SU-DHL-6 (cell line): ENCODE data around the gene MESD.

Source experiments
- H2AFZ ChIP-seq: fragments of 200-600 bp; sonication (generic); 2 replicates; pipeline ENCODE4 v1.6.1; 2014; ENCODE audit warnings: low read depth, mild to moderate bottlenecking, moderate library complexity, mixed read lengths, antibody characterized with exemption, low read length; ENCODE audit not compliant: severe bottlenecking
- H3F3A ChIP-seq: fragments of 200-600 bp; shearing (Covaris generic); 2 replicates; pipeline ENCODE4 v1.6.0; 2016; ENCODE audit warnings: antibody characterized with exemption, mild to moderate bottlenecking; ENCODE audit not compliant: insufficient read depth
- H3K27ac ChIP-seq: fragments of 200-600 bp; sonication (generic); 2 replicates; pipeline ENCODE4 v1.5.1; 2016; ENCODE audit warnings: low read depth, mild to moderate bottlenecking, low read length, moderate library complexity, mixed read lengths
- H3K27me3 ChIP-seq: fragments of 200-600 bp; sonication (generic), shearing (Covaris generic); 2 replicates; pipeline ENCODE4 v1.6.0; 2014; ENCODE audit warnings: mild to moderate bottlenecking, low read length
- H3K36me3 ChIP-seq: fragments of 200-600 bp; sonication (generic); 2 replicates; pipeline ENCODE4 v1.6.1; 2014; ENCODE audit warnings: mild to moderate bottlenecking, low read length, mixed read lengths
- H3K4me2 ChIP-seq: fragments of 300-600, 200-600 bp; shearing (Covaris generic), sonication (generic); 2 replicates; pipeline ENCODE4 v1.6.0; 2014; ENCODE audit warnings: low read length, low read depth, mild to moderate bottlenecking; ENCODE audit not compliant: poor library complexity, severe bottlenecking
- H3K4me3 ChIP-seq: fragments of 200-600 bp; sonication (generic); 2 replicates; pipeline ENCODE4 v1.5.1; 2014; ENCODE audit warnings: antibody characterized with exemption, low read length, mild to moderate bottlenecking, mixed read lengths; ENCODE audit not compliant: insufficient read depth, poor library complexity, severe bottlenecking
- H3K79me2 ChIP-seq: fragments of 200-600 bp; sonication (generic); 2 replicates; pipeline ENCODE4 v1.6.1; 2014; ENCODE audit warnings: mild to moderate bottlenecking, low read length, moderate library complexity; ENCODE audit not compliant: insufficient read depth
- H3K9ac ChIP-seq: fragments of 200-600 bp; sonication (generic); 2 replicates; pipeline ENCODE4 v1.7.0; 2014; ENCODE audit warnings: mild to moderate bottlenecking, low read length
- H3K9me2 ChIP-seq: fragments of 200-600 bp; sonication (generic); replicated peaks from 2 replicates; pipeline ENCODE4 v1.6.1; 2014; ENCODE audit warnings: low read length; ENCODE audit not compliant: insufficient read depth
- H3K9me3 ChIP-seq: fragments of 200-600 bp; sonication (generic); 2 replicates; pipeline ENCODE4 v1.6.1; 2014; ENCODE audit warnings: low read length, mixed read lengths; ENCODE audit not compliant: insufficient read depth
- H4K20me1 ChIP-seq: fragments of 200-600 bp; sonication (generic); 2 replicates; pipeline ENCODE4 v1.6.1; 2014; ENCODE audit warnings: low read depth, mild to moderate bottlenecking, antibody characterized with exemption, low read length, moderate library complexity, mixed read lengths
- CTCF ChIP-seq: fragments of 200-600 bp; sonication (generic); IDR thresholded peaks from one replicate; pipeline ENCODE4 v1.5.1; 2017; ENCODE audit warnings: antibody characterized with exemption, mild to moderate bottlenecking, low read length, moderate library complexity; ENCODE audit not compliant: insufficient read depth, poor library complexity, severe bottlenecking
- EZH2phosphoT487 ChIP-seq: fragments of 200-600 bp; sonication (generic), shearing (Covaris generic); conservative IDR thresholded peaks from 2 replicates; pipeline ENCODE4 v1.6.1; 2018; ENCODE audit warnings: mild to moderate bottlenecking, antibody characterized with exemption, low read length, moderate library complexity, mixed read lengths

The MESD gene

DNA sequence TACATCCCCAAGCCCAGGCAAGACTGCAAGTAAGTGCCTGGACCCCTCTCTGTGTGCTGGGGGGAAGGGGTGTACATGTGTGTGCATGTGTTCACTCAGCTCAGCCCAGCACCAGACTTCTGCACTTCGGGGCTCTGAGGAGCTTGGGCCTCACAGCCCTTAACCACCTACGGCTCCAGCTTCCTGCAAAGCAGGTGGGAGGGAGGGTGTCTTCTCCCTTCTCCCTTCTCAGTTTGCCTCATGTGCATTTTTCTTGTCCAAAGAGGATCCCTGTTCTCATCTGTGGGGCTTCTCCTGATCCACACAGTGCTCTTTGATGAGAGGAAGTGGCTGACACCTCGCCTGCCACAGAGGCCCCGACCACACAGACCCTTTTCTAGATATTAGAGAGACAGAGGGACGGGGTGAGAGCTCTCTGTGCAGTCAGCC is 69.3 kb downstream of the MESD start:
- H3K4me2 ChIP-seq: no peak overlapping the region
- no peaks in the 10 kb centered on the region for H3K27me3 ChIP-seq
- no peaks in the 10 kb centered on the region for H3F3A ChIP-seq
- H3K9me3 ChIP-seq: no peaks in the 10 kb centered on the region
- H3K27ac ChIP-seq: no peak overlapping the region
- no peak for TF ChIP-seq EZH2phosphoT487
- TF ChIP-seq CTCF: no peak
- no peaks in the 10 kb centered on the region for H3K36me3 ChIP-seq
- no peaks in the 10 kb centered on the region for H3K79me2 ChIP-seq
- no peaks in the 10 kb centered on the region for H3K9me2 ChIP-seq
- H4K20me1 ChIP-seq: no peaks in the 10 kb centered on the region
- no peak overlapping the region for H3K4me3 ChIP-seq
- no peak overlapping the region for H3K9ac ChIP-seq
- H2AFZ ChIP-seq: no peak overlapping the region

GRCh38 chr15:80918196-80918783 is 71.3 kb downstream of the MESD start:
- no peaks in the 10 kb centered on the region for H3K9me2 ChIP-seq
- no peaks in the 10 kb centered on the region for H3K36me3 ChIP-seq
- no peak overlapping the region for H3K4me3 ChIP-seq
- H2AFZ ChIP-seq: no peak overlapping the region
- H3K9ac ChIP-seq: no peak overlapping the region
- no peaks in the 10 kb centered on the region for H4K20me1 ChIP-seq
- no peaks in the 10 kb centered on the region for H3K79me2 ChIP-seq
- no peak overlapping the region for H3K4me2 ChIP-seq
- no peaks in the 10 kb centered on the region for H3K9me3 ChIP-seq
- no peaks in the 10 kb centered on the region for H3K27me3 ChIP-seq
- H3F3A ChIP-seq: no peaks in the 10 kb centered on the region
- no peak overlapping the region for H3K27ac ChIP-seq
- no peak for TF ChIP-seq EZH2phosphoT487
- no peak for TF ChIP-seq CTCF

DNA sequence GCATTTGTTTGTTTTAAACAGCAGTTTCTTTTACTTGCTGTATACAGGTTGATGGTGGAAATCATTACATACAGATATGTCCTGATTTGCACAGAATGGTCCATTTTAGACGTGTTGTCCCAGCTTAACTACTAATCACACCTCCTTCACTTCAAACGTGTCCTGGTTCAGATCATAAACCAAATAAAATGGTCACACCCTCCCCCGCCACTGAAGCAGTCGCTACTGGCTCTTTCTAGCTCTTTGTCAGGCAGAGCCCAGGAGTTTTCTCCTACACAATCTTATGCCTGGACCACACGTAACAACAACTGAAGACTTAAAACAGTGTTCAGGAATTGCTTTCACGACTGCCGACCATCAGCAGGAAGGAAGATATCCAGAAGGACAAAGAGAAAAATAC is 73.6 kb downstream of the MESD start:
- Histone ChIP-seq H3K9me2 (no peaks in the 10 kb centered on the region), H3K36me3 (no peaks in the 10 kb centered on the region), H3K4me3 (no peak overlapping the region), H2AFZ (no peak overlapping the region), H3F3A (no peaks in the 10 kb centered on the region), H3K27ac (no peak overlapping the region), H4K20me1 (no peaks in the 10 kb centered on the region), H3K4me2 (no peak overlapping the region), H3K9me3 (no peaks in the 10 kb centered on the region), H3K9ac (no peak overlapping the region), H3K27me3 (no peaks in the 10 kb centered on the region), H3K79me2 (no peaks in the 10 kb centered on the region)
- TF ChIP-seq CTCF (no peak), EZH2phosphoT487 (no peak)

GRCh38 chr15:80915472-80915871 is 74.1 kb downstream of the MESD start:
- Histone ChIP-seq H4K20me1 (no peaks in the 10 kb centered on the region), H3F3A (no peaks in the 10 kb centered on the region), H3K4me2 (no peak overlapping the region), H3K36me3 (no peaks in the 10 kb centered on the region), H3K4me3 (no peak overlapping the region), H3K9me3 (no peaks in the 10 kb centered on the region), H2AFZ (no peak overlapping the region), H3K9me2 (no peaks in the 10 kb centered on the region), H3K27me3 (no peaks in the 10 kb centered on the region), H3K9ac (no peak overlapping the region), H3K79me2 (no peaks in the 10 kb centered on the region), H3K27ac (no peak overlapping the region)
- TF ChIP-seq EZH2phosphoT487 (no peak), CTCF (no peak)
